ENCODE results near the gene FRRS1L.

The FRRS1L gene

GRCh38 chr9:109190151-109190550, 23.1 kb upstream of the FRRS1L start:
- H3K4me3 ChIP-seq (replicated peaks; ENCODE audit: low read depth, low read length), result no peak overlapping the region
- TF ChIP-seq CTCF (IDR thresholded peaks at IDR 0.05; ENCODE audit: low read depth, low read length, missing control alignments), result no peak
- DNase-seq (ENCODE audit: extremely low read depth, low read depth), result no peak

- TF ChIP-seq CTCF (IDR thresholded peaks at IDR 0.05; ENCODE audit: low read depth, low read length, missing control alignments), result no peak
- H3K4me3 ChIP-seq (replicated peaks; ENCODE audit: low read depth, low read length), result no peak overlapping the region
- DNase-seq (ENCODE audit: extremely low read depth, low read depth), result no peak
Observed at GRCh38 chr9:109186857-109187520, 19.9 kb upstream of the FRRS1L start.

- no peak overlapping the region for H3K4me3 ChIP-seq (replicated peaks; ENCODE audit: low read depth, low read length)
- no peak for DNase-seq (ENCODE audit: extremely low read depth, low read depth)
- peak; percentile 57 for TF ChIP-seq CTCF (IDR thresholded peaks at IDR 0.05; ENCODE audit: low read depth, low read length, missing control alignments)
Observed at GRCh38 chr9:109182940-109183798, 16.1 kb upstream of the FRRS1L start.

- DNase-seq (ENCODE audit: extremely low read depth, low read depth), result no peak
- TF ChIP-seq CTCF (IDR thresholded peaks at IDR 0.05; ENCODE audit: low read depth, low read length, missing control alignments), result no peak
- H3K4me3 ChIP-seq (replicated peaks; ENCODE audit: low read depth, low read length), result no peak overlapping the region
Observed at GRCh38 chr9:109182550-109182939, 15.5 kb upstream of the FRRS1L start.

- H3K4me3 ChIP-seq (replicated peaks; ENCODE audit: low read depth, low read length), result no peak overlapping the region
- TF ChIP-seq CTCF (IDR thresholded peaks at IDR 0.05; ENCODE audit: low read depth, low read length, missing control alignments), result no peak
- DNase-seq (ENCODE audit: extremely low read depth, low read depth), result no peak
Observed at GRCh38 chr9:109181284-109181683, 14.2 kb upstream of the FRRS1L start.

- no peak for DNase-seq (ENCODE audit: extremely low read depth, low read depth)
- no peak for TF ChIP-seq CTCF (IDR thresholded peaks at IDR 0.05; ENCODE audit: low read depth, low read length, missing control alignments)
- no peak overlapping the region for H3K4me3 ChIP-seq (replicated peaks; ENCODE audit: low read depth, low read length)
Observed at GRCh38 chr9:109179801-109180523, 12.9 kb upstream of the FRRS1L start.
